C4-2B (cell line): ENCODE measurements around the gene SLC6A17.

Source experiments
- ZFX ChIP-seq: fragments of 450-650 bp; IDR thresholded peaks from 2 replicates; pipeline ENCODE4 v1.6.1; 2017
- TF ChIP-seq, protein P1 (sequence below): fragments of 450-650 bp; conservative IDR thresholded peaks from 2 replicates; pipeline ENCODE4 v1.5.1; 2017; ENCODE audit warnings: mild to moderate bottlenecking

DNA sequence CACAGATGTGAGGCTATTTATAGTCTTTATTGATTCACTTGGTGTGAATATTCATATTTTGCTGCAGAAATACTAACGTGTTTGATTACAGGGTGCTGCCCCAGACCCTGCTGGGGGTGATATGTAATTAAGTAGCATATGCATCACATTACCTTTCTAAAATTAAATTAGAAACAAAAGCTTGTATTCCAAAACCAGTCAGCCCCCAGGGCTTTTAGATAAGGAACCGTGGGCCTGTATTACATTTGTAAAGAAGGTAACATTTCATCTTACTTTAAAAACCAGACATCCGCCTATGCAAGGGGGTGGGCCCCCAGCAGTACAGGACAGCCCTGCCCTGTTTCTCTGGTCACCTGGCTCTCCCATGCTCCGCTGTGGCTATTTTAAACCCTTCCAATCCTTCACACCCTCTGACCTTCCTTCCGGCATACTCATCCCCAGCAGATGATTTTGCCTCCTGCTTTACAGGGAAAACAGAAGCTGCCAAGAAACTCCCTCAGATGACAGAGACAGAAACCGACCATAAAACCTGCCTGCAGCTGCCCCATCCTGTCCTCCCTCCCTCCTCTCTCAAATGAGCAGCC lies 37.8 kb downstream of the SLC6A17 start:
- TF ChIP-seq ZFX: no peak
- TF ChIP-seq, protein P1, sequence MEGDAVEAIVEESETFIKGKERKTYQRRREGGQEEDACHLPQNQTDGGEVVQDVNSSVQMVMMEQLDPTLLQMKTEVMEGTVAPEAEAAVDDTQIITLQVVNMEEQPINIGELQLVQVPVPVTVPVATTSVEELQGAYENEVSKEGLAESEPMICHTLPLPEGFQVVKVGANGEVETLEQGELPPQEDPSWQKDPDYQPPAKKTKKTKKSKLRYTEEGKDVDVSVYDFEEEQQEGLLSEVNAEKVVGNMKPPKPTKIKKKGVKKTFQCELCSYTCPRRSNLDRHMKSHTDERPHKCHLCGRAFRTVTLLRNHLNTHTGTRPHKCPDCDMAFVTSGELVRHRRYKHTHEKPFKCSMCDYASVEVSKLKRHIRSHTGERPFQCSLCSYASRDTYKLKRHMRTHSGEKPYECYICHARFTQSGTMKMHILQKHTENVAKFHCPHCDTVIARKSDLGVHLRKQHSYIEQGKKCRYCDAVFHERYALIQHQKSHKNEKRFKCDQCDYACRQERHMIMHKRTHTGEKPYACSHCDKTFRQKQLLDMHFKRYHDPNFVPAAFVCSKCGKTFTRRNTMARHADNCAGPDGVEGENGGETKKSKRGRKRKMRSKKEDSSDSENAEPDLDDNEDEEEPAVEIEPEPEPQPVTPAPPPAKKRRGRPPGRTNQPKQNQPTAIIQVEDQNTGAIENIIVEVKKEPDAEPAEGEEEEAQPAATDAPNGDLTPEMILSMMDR: no peak
